Esophagus squamous epithelium (tissue), 4 donors: Measurements from ENCODE around the gene ZNF528.

Experiments used
- POLR2A ChIP-seq, 4 donors: fragments of 450-650 bp; IDR thresholded peaks; one replicate each; pipeline ENCODE4 v1.6.1; 2017; ENCODE audit warnings: antibody characterized with exemption in 4 of 4, mild to moderate bottlenecking in 4 of 4, moderate library complexity in 3 of 4
- TF ChIP-seq, protein P1 (sequence below), 6 experiments: fragments of 450-650 bp in 4 of 6; fragments of 200-600 bp in 2 of 6; sonication (generic) in 2 of 6; IDR thresholded peaks; one replicate each; pipeline ENCODE4 v1.5.1; 2016 to 2019; ENCODE audit warnings: antibody characterized with exemption in 6 of 6, mild to moderate bottlenecking in 4 of 6, moderate library complexity in 4 of 6

DNA sequence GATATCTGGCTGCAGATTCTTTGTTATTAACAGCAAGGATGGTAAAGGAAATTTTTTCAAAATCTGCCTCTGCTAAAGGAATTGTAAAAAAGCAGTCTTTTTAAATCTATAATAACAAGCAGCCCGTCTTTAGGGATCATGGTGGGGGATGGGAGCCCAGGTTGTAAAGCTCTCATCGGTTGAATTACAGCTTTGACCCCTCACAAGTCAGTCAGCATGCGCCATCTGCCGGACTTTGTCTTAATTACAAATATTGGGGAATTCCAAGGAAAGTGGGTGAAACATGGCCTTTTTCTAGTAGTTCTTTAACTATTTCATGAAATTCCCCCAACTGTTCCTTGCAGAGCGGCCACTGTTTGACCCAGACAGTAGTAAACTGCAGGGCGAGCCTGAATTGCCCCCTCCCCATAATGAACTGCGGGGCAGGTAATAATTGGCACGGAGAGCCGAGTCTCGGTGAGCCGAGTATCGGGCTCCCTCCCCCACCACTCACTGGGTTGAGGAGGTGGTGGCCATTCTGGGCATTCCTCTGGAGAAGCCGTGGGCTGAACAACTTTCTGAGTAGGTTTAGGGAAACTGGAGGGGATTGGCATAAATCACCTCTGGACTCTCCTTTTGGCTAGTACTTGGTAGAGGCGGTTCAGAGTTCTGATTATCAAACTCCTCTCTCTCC lies 67.3 kb downstream of the ZNF528 start:
- TF ChIP-seq, protein P1, sequence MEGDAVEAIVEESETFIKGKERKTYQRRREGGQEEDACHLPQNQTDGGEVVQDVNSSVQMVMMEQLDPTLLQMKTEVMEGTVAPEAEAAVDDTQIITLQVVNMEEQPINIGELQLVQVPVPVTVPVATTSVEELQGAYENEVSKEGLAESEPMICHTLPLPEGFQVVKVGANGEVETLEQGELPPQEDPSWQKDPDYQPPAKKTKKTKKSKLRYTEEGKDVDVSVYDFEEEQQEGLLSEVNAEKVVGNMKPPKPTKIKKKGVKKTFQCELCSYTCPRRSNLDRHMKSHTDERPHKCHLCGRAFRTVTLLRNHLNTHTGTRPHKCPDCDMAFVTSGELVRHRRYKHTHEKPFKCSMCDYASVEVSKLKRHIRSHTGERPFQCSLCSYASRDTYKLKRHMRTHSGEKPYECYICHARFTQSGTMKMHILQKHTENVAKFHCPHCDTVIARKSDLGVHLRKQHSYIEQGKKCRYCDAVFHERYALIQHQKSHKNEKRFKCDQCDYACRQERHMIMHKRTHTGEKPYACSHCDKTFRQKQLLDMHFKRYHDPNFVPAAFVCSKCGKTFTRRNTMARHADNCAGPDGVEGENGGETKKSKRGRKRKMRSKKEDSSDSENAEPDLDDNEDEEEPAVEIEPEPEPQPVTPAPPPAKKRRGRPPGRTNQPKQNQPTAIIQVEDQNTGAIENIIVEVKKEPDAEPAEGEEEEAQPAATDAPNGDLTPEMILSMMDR (IDR thresholded peaks at IDR 0.05), result no peak
- no peak for TF ChIP-seq POLR2A (IDR thresholded peaks at IDR 0.05)
